Lower leg skin (tissue), 3 donors: ENCODE data around the gene ARTN.

Experiments
- POLR2A ChIP-seq, 2 donors: fragments of 450-650 bp; IDR thresholded peaks; one replicate each; pipeline ENCODE4 v1.6.1; 2016 to 2017; ENCODE audit warnings: antibody characterized with exemption in 2 of 2, mild to moderate bottlenecking in 1 of 2, moderate library complexity in 1 of 2
- TF ChIP-seq, protein P1 (sequence below), 3 donors: fragments of 450-650 bp; IDR thresholded peaks; one replicate each; pipeline ENCODE4 v1.5.1; 2016; ENCODE audit warnings: antibody characterized with exemption in 3 of 3, mild to moderate bottlenecking in 3 of 3, moderate library complexity in 2 of 3

- TF ChIP-seq, protein P1, sequence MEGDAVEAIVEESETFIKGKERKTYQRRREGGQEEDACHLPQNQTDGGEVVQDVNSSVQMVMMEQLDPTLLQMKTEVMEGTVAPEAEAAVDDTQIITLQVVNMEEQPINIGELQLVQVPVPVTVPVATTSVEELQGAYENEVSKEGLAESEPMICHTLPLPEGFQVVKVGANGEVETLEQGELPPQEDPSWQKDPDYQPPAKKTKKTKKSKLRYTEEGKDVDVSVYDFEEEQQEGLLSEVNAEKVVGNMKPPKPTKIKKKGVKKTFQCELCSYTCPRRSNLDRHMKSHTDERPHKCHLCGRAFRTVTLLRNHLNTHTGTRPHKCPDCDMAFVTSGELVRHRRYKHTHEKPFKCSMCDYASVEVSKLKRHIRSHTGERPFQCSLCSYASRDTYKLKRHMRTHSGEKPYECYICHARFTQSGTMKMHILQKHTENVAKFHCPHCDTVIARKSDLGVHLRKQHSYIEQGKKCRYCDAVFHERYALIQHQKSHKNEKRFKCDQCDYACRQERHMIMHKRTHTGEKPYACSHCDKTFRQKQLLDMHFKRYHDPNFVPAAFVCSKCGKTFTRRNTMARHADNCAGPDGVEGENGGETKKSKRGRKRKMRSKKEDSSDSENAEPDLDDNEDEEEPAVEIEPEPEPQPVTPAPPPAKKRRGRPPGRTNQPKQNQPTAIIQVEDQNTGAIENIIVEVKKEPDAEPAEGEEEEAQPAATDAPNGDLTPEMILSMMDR (IDR thresholded peaks at IDR 0.05), result no peak
- TF ChIP-seq POLR2A (IDR thresholded peaks at IDR 0.05), result no peak
Observed at GRCh38 chr1:43902058-43902831, 31.4 kb upstream of the ARTN start.
